Caco-2 (cell line): Measurements from ENCODE around the gene SEMA4B. TPM values are rescaled to one million over a fixed set of nuclear protein-coding genes. Genes with fewer than 3 reads are reported as not detected.

Experiments
- BruUV-seq: library from RNA; stranded (reverse); fragments of 400-500 nt; replicated peaks from 2 replicates; lab custom pipeline; 2021; lab: Mats Ljungman, UMichigan
- CTCF ChIA-PET: fragments of 300-600 bp; sonication (Branson Sonifier 250); formaldehyde crosslinking; loops from one replicate; lab custom pipeline; 2022; ENCODE audit warnings: antibody characterized with exemption; lab: Charles Lee
- POLR2A ChIA-PET: fragments of 300-600 bp; sonication (Branson Sonifier 250); formaldehyde crosslinking; loops from one replicate; lab custom pipeline; 2022; ENCODE audit warnings: antibody characterized with exemption; lab: Charles Lee
- DNase-seq, 2 experiments: peaks; one replicate each; pipeline versions ENCODE4 v3.0.0 to v3.0.0-alpha.2; 2020 to 2022
- H3K27me3 ChIP-seq: replicated peaks from 2 replicates; pipeline ENCODE4 v1.6.0; 2011; ENCODE audit warnings: low read length; ENCODE audit not compliant: control insufficient read depth, insufficient read depth
- H3K36me3 ChIP-seq: 2 replicates; pipeline ENCODE4 v1.5.1; 2011; ENCODE audit warnings: low read length; ENCODE audit not compliant: control insufficient read depth, insufficient read depth
- H3K4me1 ChIP-seq: fragments of 250-450 bp; sonication (Bioruptor Pico); 2 replicates; pipeline ENCODE4 v1.5.1; 2020; ENCODE audit warnings: mild to moderate bottlenecking
- H3K4me3 ChIP-seq: 2 replicates; pipeline ENCODE4 v1.5.1; 2011; ENCODE audit warnings: low read depth, mild to moderate bottlenecking, control low read depth, low read length
- H3K9me3 ChIP-seq: fragments of 250-450 bp; sonication (Bioruptor Pico); 2 replicates; pipeline ENCODE4 v1.5.1; 2020; ENCODE audit warnings: mild to moderate bottlenecking, moderate library complexity
- H3K27ac Mint-ChIP-seq: one replicate; pipeline ENCODE4 v1.8.0; 2022; ENCODE audit warnings: mixed read lengths; ENCODE audit not compliant: unreplicated experiment
- H3K27me3 Mint-ChIP-seq: one replicate; pipeline ENCODE4 v1.8.0; 2022; ENCODE audit warnings: mixed read lengths; ENCODE audit not compliant: insufficient read depth, unreplicated experiment
- H3K36me3 Mint-ChIP-seq: one replicate; pipeline ENCODE4 v1.8.0; 2022; ENCODE audit warnings: mild to moderate bottlenecking, mixed read lengths; ENCODE audit not compliant: insufficient read depth, unreplicated experiment
- H3K4me1 Mint-ChIP-seq: one replicate; pipeline ENCODE4 v1.8.0; 2022; ENCODE audit warnings: low read depth, mixed read lengths; ENCODE audit not compliant: unreplicated experiment
- H3K4me3 Mint-ChIP-seq: one replicate; pipeline ENCODE4 v1.8.0; 2022; ENCODE audit warnings: mild to moderate bottlenecking, moderate library complexity, mixed read lengths; ENCODE audit not compliant: unreplicated experiment
- H3K9me3 Mint-ChIP-seq: one replicate; pipeline ENCODE4 v1.8.0; 2022; ENCODE audit warnings: mixed read lengths; ENCODE audit not compliant: unreplicated experiment
- CTCF ChIP-seq, 2 experiments: fragments of 200-600 bp in 1 of 2; IDR thresholded peaks; 1 replicate in 1 of 2; 2 replicates in 1 of 2; pipeline versions ENCODE4 v1.5.1 to v1.8.0; 2011 to 2022; ENCODE audit warnings: antibody characterized with exemption in 1 of 2, control low read depth in 1 of 2, inconsistent platforms in 1 of 2, low read depth in 1 of 2, low read length in 1 of 2, mild to moderate bottlenecking in 1 of 2, moderate library complexity in 1 of 2; ENCODE audit not compliant: insufficient read depth in 1 of 2, severe bottlenecking in 1 of 2, unreplicated experiment in 1 of 2
- intact Hi-C: fragments of 100-400 bp; cut with micrococcal nuclease; formaldehyde crosslinking; loops from one replicate; pipeline ENCODE4 v1.10.0; 2022; ENCODE audit not compliant: unreplicated experiment
- total RNA-seq: library from RNA; stranded (reverse); gene quantifications from 2 replicates; pipeline ENCODE4 v1.2.3, GENCODE V29; 2022

Gene SEMA4B
- total RNA-seq, 1 experiment from 2014 or later: 13.9 TPM

GRCh38 chr15:90178468-90179435, 22.4 kb upstream of the SEMA4B start:
- Mint-ChIP-seq H3K36me3 (no peaks in the 10 kb centered on the region), H3K27ac (no peak overlapping the region), H3K9me3 (no peaks in the 10 kb centered on the region), H3K27me3 (no peaks in the 10 kb centered on the region), H3K4me3 (no peak overlapping the region), H3K4me1 (no peaks in the 10 kb centered on the region)
- no peaks in the 10 kb centered on the region for H3K27me3 ChIP-seq
- BruUV-seq: no TSS peak
- no peaks in the 10 kb centered on the region for H3K9me3 ChIP-seq
- peaks cover 1% of the 10 kb centered on the region; the same call in 1 of the 2 replicates for H3K4me1 ChIP-seq
- intact Hi-C loops: no loop called here
- TF ChIP-seq CTCF (IDR thresholded peaks at IDR 0.05; ENCODE audit: insufficient read depth in 1 of 2, low read depth in 1 of 2, low read length in 1 of 2, severe bottlenecking in 1 of 2, unreplicated experiment in 1 of 2): no peak
- no peak for DNase-seq
- ChIA-PET CTCF (interaction anchor here (0.6 kb wide), 1 partner anchor 36 kb away, joined by 3 read pairs; no protein-coding TSS in a partner anchor), POLR2A (no interaction called here)
- no peak overlapping the region for H3K4me3 ChIP-seq
- no peaks in the 10 kb centered on the region for H3K36me3 ChIP-seq

- Histone ChIP-seq H3K4me1 (peaks cover 11% of the 10 kb centered on the region), H3K27me3 (no peaks in the 10 kb centered on the region), H3K9me3 (no peaks in the 10 kb centered on the region), H3K36me3 (no peaks in the 10 kb centered on the region), H3K4me3 (no peak overlapping the region)
- H3K36me3 Mint-ChIP-seq: peaks cover 6% of the 10 kb centered on the region
- H3K9me3 Mint-ChIP-seq: no peaks in the 10 kb centered on the region
- no peak overlapping the region for H3K4me3 Mint-ChIP-seq
- intact Hi-C loops: no loop called here
- no peak for TF ChIP-seq CTCF (IDR thresholded peaks at IDR 0.05; ENCODE audit: insufficient read depth in 1 of 2, low read depth in 1 of 2, low read length in 1 of 2, severe bottlenecking in 1 of 2, unreplicated experiment in 1 of 2)
- no peak overlapping the region for H3K27ac Mint-ChIP-seq
- ChIA-PET CTCF (interaction anchor here (0.6 kb wide), 1 partner anchor 245 kb away, joined by 4 read pairs; no protein-coding TSS in a partner anchor), POLR2A (no interaction called here)
- DNase-seq: no peak
- no peaks in the 10 kb centered on the region for H3K4me1 Mint-ChIP-seq
- no peaks in the 10 kb centered on the region for H3K27me3 Mint-ChIP-seq
- BruUV-seq: no TSS peak
Measured at GRCh38 chr15:90181776-90182175, 19.4 kb upstream of the SEMA4B start.

GRCh38 chr15:90184119-90184785, 16.9 kb upstream of the SEMA4B start:
- TF ChIP-seq CTCF (IDR thresholded peaks at IDR 0.05; ENCODE audit: insufficient read depth in 1 of 2, low read depth in 1 of 2, low read length in 1 of 2, severe bottlenecking in 1 of 2, unreplicated experiment in 1 of 2): peak in 1 of 2 experiments; percentile 17
- BruUV-seq: no TSS peak
- peak overlapping the region; percentile 82 for H3K4me3 Mint-ChIP-seq
- no peaks in the 10 kb centered on the region for H3K27me3 Mint-ChIP-seq
- H3K27ac Mint-ChIP-seq: peak overlapping the region; percentile 69
- H3K4me1 Mint-ChIP-seq: no peaks in the 10 kb centered on the region
- peaks cover 6% of the 10 kb centered on the region for H3K36me3 Mint-ChIP-seq
- intact Hi-C loops: no loop called here
- ChIA-PET POLR2A (no interaction called here), CTCF (interaction anchor here (0.5 to 0.9 kb wide), 3 partner anchors 22 to 38 kb away, joined by 4 to 13 read pairs (median 5); no protein-coding TSS in a partner anchor)
- peak; percentile 63 to 77 for DNase-seq
- Histone ChIP-seq H3K36me3 (no peaks in the 10 kb centered on the region), H3K9me3 (no peaks in the 10 kb centered on the region), H3K4me1 (peaks cover 11% of the 10 kb centered on the region), H3K27me3 (no peaks in the 10 kb centered on the region), H3K4me3 (peak overlapping the region; percentile 74)
- no peaks in the 10 kb centered on the region for H3K9me3 Mint-ChIP-seq
